ENCODE data around the gene PHAX.

DNA sequence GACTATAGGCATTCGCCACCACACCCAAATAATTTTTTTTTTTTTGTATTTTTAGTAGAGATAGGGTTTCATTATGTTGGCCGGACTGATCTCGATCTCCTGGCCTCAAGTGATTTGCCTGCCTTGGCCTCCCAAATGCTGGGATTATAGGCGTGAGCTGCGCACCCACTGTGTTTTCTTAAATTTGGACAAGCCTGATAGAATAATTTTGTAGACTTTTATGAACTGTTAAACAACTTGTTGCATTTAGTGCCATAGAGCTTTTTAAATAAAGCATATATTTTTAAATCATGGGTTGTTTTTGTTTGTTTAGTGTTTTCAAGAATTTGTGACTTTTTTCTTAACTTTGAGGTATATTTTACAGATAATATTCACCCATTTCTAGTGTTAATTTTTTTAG is 4.8 kb downstream of the PHAX start:
- TF ChIP-seq CTCF (IDR thresholded peaks at IDR 0.05) (no peak), POLR2A (IDR thresholded peaks at IDR 0.05) (no peak), POLR2AphosphoS5 (IDR thresholded peaks at IDR 0.05) (no peak)

Data from gastroesophageal sphincter (tissue), 3 donors.